Measurements from ENCODE around the gene SYT9.
"Not testable (repeated sequence)": the region's sequence is repeated elsewhere in the genome, so short reads cannot be mapped to it uniquely, and the experiment has no call there.

Gene SYT9

GRCh38 chr11:7320306-7320705 is 68.6 kb downstream of the SYT9 start:
- no peak overlapping the region for H3K4me3 ChIP-seq (ENCODE audit: control insufficient read depth, low read depth, low read length)
- no peak for DNase-seq (ENCODE audit: low read depth)
- TF ChIP-seq CTCF (conservative IDR thresholded peaks at IDR 0.05; ENCODE audit: control insufficient read depth, insufficient read depth, low read depth, low read length), result no peak

GRCh38 chr11:7321473-7322450 is 70.1 kb downstream of the SYT9 start:
- TF ChIP-seq CTCF (conservative IDR thresholded peaks at IDR 0.05; ENCODE audit: control insufficient read depth, insufficient read depth, low read depth, low read length), result no peak
- H3K4me3 ChIP-seq (ENCODE audit: control insufficient read depth, low read depth, low read length), result no peak overlapping the region
- no peak for DNase-seq (ENCODE audit: low read depth)

- no peak overlapping the region for H3K4me3 ChIP-seq (ENCODE audit: control insufficient read depth, low read depth, low read length)
- no peak for DNase-seq (ENCODE audit: low read depth)
- TF ChIP-seq CTCF (conservative IDR thresholded peaks at IDR 0.05; ENCODE audit: control insufficient read depth, insufficient read depth, low read depth, low read length), result no peak
Measured at GRCh38 chr11:7332451-7332850, 80.7 kb downstream of the SYT9 start.

- no peak overlapping the region for H3K4me3 ChIP-seq (ENCODE audit: control insufficient read depth, low read depth, low read length)
- no peak for TF ChIP-seq CTCF (conservative IDR thresholded peaks at IDR 0.05; ENCODE audit: control insufficient read depth, insufficient read depth, low read depth, low read length)
- no peak for DNase-seq (ENCODE audit: low read depth)
Measured at GRCh38 chr11:7332962-7333361, 81.3 kb downstream of the SYT9 start.

GRCh38 chr11:7335442-7335841 is 83.7 kb downstream of the SYT9 start:
- DNase-seq (ENCODE audit: low read depth); H3K4me3 ChIP-seq (ENCODE audit: control insufficient read depth, low read depth, low read length): not testable (repeated sequence)

GRCh38 chr11:7341551-7341950 is 89.8 kb downstream of the SYT9 start:
- DNase-seq (ENCODE audit: low read depth), result no peak
- H3K4me3 ChIP-seq (ENCODE audit: control insufficient read depth, low read depth, low read length), result no peak overlapping the region
- no peak for TF ChIP-seq CTCF (conservative IDR thresholded peaks at IDR 0.05; ENCODE audit: control insufficient read depth, insufficient read depth, low read depth, low read length)

- H3K4me3 ChIP-seq (ENCODE audit: control insufficient read depth, low read depth, low read length), result no peak overlapping the region
Measured at GRCh38 chr11:7347611-7348431, 96.1 kb downstream of the SYT9 start.

More at GRCh38 chr11:7347611-7348431, 96.1 kb downstream of the SYT9 start:
- TF ChIP-seq CTCF (conservative IDR thresholded peaks at IDR 0.05; ENCODE audit: control insufficient read depth, insufficient read depth, low read depth, low read length), result no peak
- no peak for DNase-seq (ENCODE audit: low read depth)

Data from fibroblast of mammary gland (primary cell).